ENCODE measurements around the gene PDZRN3. TPM values are rescaled to one million over a fixed set of nuclear protein-coding genes. Genes with fewer than 3 reads are reported as not detected.

PDZRN3 gene
- total and polyA plus RNA-seq, 2 donors, result 3.9 to 4.3 TPM

GRCh38 chr3:73461547-73461946, 163.2 kb downstream of the PDZRN3 start:
- Histone ChIP-seq H3K4me3 (ENCODE audit: low read length in 2 of 2) (no peak overlapping the region), H3K27ac (ENCODE audit: low read depth in 1 of 2, low read length in 1 of 2) (no peak overlapping the region), H3K9me3 (ENCODE audit: control insufficient read depth in 2 of 2, insufficient read depth in 1 of 2, low read length in 1 of 2) (no peaks in the 10 kb centered on the region), H3K36me3 (ENCODE audit: control insufficient read depth in 2 of 2, insufficient read depth in 2 of 2, low read length in 1 of 2) (no peaks in the 10 kb centered on the region), H3K4me1 (ENCODE audit: control insufficient read depth in 2 of 2, insufficient read depth in 2 of 2, low read length in 2 of 2) (no peaks in the 10 kb centered on the region), H3K27me3 (ENCODE audit: control insufficient read depth in 2 of 2, insufficient read depth in 1 of 2, low read length in 1 of 2) (no peaks in the 10 kb centered on the region)
- 95% methylated on average over 4 of the region's 4 CpGs for WGBS
- no peak for DNase-seq (ENCODE audit: low read depth in 6 of 9, low spot score in 9 of 9)

DNA sequence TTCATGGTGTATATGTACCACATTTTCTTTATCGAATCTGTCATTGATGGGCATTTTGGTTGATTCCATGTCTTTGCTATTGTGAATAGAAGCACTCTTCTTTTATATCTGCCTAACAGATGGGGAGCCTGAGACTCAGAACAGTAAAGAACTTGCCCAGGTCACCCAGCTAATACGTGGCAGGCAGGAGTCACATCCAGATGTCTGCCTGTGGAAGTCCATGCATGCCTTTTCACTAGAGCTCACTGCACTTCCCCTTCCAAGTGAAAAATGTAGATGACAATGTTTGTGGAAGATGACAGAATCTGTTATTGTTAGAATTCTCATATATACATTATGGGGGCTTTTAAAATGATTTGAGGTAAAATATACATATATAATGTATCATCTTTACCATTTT, 165.0 kb downstream of the PDZRN3 start:
- Histone ChIP-seq H3K4me3 (ENCODE audit: low read length in 2 of 2) (no peak overlapping the region), H3K27me3 (ENCODE audit: control insufficient read depth in 2 of 2, insufficient read depth in 1 of 2, low read length in 1 of 2) (no peaks in the 10 kb centered on the region), H3K36me3 (ENCODE audit: control insufficient read depth in 2 of 2, insufficient read depth in 2 of 2, low read length in 1 of 2) (no peaks in the 10 kb centered on the region), H3K9me3 (ENCODE audit: control insufficient read depth in 2 of 2, insufficient read depth in 1 of 2, low read length in 1 of 2) (no peaks in the 10 kb centered on the region), H3K27ac (ENCODE audit: low read depth in 1 of 2, low read length in 1 of 2) (no peak overlapping the region), H3K4me1 (ENCODE audit: control insufficient read depth in 2 of 2, insufficient read depth in 2 of 2, low read length in 2 of 2) (no peaks in the 10 kb centered on the region)
- 93% methylated on average over 2 of the region's 2 CpGs for WGBS
- no peak for DNase-seq (ENCODE audit: low read depth in 6 of 9, low spot score in 9 of 9)

DNA sequence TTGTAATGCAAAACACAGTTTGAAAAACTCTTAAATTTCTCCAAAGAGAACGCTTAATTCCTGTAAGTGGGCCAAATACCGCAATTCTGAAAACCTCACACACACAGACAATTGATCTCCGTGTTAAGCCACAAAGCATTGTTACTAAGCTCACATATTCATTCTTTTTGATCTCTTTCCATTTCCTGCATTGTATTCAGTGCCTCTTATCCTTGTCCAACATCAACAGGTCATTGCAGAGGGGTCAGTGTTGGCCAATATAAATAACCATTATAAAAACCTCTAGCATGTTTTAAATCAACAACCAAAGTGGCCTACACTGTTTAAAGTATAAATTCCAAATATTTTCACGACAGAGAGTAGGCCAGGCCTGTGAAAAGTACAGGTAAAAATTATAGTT, 171.1 kb downstream of the PDZRN3 start:
- Histone ChIP-seq H3K27ac (ENCODE audit: low read depth in 1 of 2, low read length in 1 of 2) (no peak overlapping the region), H3K9me3 (ENCODE audit: control insufficient read depth in 2 of 2, insufficient read depth in 1 of 2, low read length in 1 of 2) (no peaks in the 10 kb centered on the region), H3K27me3 (ENCODE audit: control insufficient read depth in 2 of 2, insufficient read depth in 1 of 2, low read length in 1 of 2) (no peaks in the 10 kb centered on the region), H3K4me1 (ENCODE audit: control insufficient read depth in 2 of 2, insufficient read depth in 2 of 2, low read length in 2 of 2) (no peaks in the 10 kb centered on the region), H3K4me3 (ENCODE audit: low read length in 2 of 2) (no peak overlapping the region), H3K36me3 (ENCODE audit: control insufficient read depth in 2 of 2, insufficient read depth in 2 of 2, low read length in 1 of 2) (no peaks in the 10 kb centered on the region)
- DNase-seq (ENCODE audit: low read depth in 6 of 9, low spot score in 9 of 9), result no peak
- 92% methylated on average over 4 of the region's 4 CpGs for WGBS

DNA sequence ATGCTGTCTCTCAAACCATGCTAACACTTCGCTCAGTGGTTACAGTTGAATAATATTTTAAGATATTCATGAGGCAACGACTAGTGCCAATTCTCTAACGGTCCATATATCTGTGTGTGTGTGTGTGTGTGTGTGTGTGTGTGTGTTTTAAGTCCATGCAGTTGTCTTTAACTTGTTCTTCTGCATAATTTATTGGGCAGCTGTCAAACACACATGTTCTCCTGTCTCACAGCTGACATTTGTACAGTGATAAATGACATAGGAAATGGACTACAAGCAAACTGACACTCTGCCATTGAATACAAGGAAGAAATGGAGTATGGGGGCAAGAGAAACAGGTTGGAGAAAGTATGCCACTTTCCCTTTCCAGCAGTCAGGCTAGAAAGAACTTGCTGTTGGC, 172.0 kb downstream of the PDZRN3 start:
- WGBS, result 89% methylated on average over 3 of the region's 3 CpGs
- Histone ChIP-seq H3K27ac (ENCODE audit: low read depth in 1 of 2, low read length in 1 of 2) (no peak overlapping the region), H3K27me3 (ENCODE audit: control insufficient read depth in 2 of 2, insufficient read depth in 1 of 2, low read length in 1 of 2) (no peaks in the 10 kb centered on the region), H3K4me1 (ENCODE audit: control insufficient read depth in 2 of 2, insufficient read depth in 2 of 2, low read length in 2 of 2) (no peaks in the 10 kb centered on the region), H3K36me3 (ENCODE audit: control insufficient read depth in 2 of 2, insufficient read depth in 2 of 2, low read length in 1 of 2) (no peaks in the 10 kb centered on the region), H3K9me3 (ENCODE audit: control insufficient read depth in 2 of 2, insufficient read depth in 1 of 2, low read length in 1 of 2) (no peaks in the 10 kb centered on the region), H3K4me3 (ENCODE audit: low read length in 2 of 2) (no peak overlapping the region)
- no peak for DNase-seq (ENCODE audit: low read depth in 6 of 9, low spot score in 9 of 9)

GRCh38 chr3:73451301-73451944, 173.3 kb downstream of the PDZRN3 start:
- Histone ChIP-seq H3K27ac (ENCODE audit: low read depth in 1 of 2, low read length in 1 of 2) (no peak overlapping the region), H3K36me3 (ENCODE audit: control insufficient read depth in 2 of 2, insufficient read depth in 2 of 2, low read length in 1 of 2) (no peaks in the 10 kb centered on the region), H3K4me3 (ENCODE audit: low read length in 2 of 2) (no peak overlapping the region), H3K4me1 (ENCODE audit: control insufficient read depth in 2 of 2, insufficient read depth in 2 of 2, low read length in 2 of 2) (no peaks in the 10 kb centered on the region), H3K9me3 (ENCODE audit: control insufficient read depth in 2 of 2, insufficient read depth in 1 of 2, low read length in 1 of 2) (no peaks in the 10 kb centered on the region), H3K27me3 (ENCODE audit: control insufficient read depth in 2 of 2, insufficient read depth in 1 of 2, low read length in 1 of 2) (peaks cover 0 to 3% of the 10 kb centered on the region in 2 donors)
- no peak for DNase-seq (ENCODE audit: low read depth in 6 of 9, low spot score in 9 of 9)
- 30% methylated on average over 3 of the region's 3 CpGs for WGBS

- Histone ChIP-seq H3K27me3 (ENCODE audit: control insufficient read depth in 2 of 2, insufficient read depth in 1 of 2, low read length in 1 of 2) (peaks cover 0 to 3% of the 10 kb centered on the region in 2 donors), H3K4me3 (ENCODE audit: low read length in 2 of 2) (no peak overlapping the region), H3K4me1 (ENCODE audit: control insufficient read depth in 2 of 2, insufficient read depth in 2 of 2, low read length in 2 of 2) (no peaks in the 10 kb centered on the region), H3K27ac (ENCODE audit: low read depth in 1 of 2, low read length in 1 of 2) (no peak overlapping the region), H3K36me3 (ENCODE audit: control insufficient read depth in 2 of 2, insufficient read depth in 2 of 2, low read length in 1 of 2) (no peaks in the 10 kb centered on the region), H3K9me3 (ENCODE audit: control insufficient read depth in 2 of 2, insufficient read depth in 1 of 2, low read length in 1 of 2) (no peaks in the 10 kb centered on the region)
- DNase-seq (ENCODE audit: low read depth in 6 of 9, low spot score in 9 of 9), result no peak
- WGBS, result 73% methylated on average over 4 of the region's 4 CpGs
These were observed 175.0 kb downstream of the PDZRN3 start for GRCh38 chr3:73449774-73450173.

DNA sequence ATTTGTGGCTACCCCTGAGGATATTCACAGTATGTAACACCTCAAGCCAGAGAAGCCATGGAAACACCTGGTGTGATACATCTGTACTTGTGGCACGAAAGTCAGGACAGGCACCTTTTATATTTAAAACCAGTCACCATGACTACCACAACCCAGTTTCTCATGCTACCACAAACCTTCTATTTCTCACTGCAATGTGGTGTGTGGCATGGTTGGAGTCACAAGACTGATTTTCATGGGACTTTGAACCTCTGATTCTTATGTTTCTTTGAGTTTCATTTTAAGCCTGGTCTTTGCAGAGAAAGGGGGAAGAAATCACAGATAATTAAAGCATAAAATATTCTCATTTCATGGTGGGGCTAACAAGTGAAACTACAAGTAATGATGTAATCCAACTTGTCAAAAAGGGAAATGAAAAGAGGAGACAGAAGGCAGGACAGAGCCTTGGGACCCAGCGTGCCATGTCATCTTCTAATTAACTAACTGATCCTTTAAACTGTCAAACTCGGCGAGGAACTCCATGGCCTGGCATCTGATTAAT, 175.9 kb downstream of the PDZRN3 start:
- H3K27me3 ChIP-seq (ENCODE audit: control insufficient read depth in 2 of 2, insufficient read depth in 1 of 2, low read length in 1 of 2), result peaks cover 0 to 3% of the 10 kb centered on the region in 2 donors
- no peak overlapping the region for H3K4me3 ChIP-seq (ENCODE audit: low read length in 2 of 2)
- 80% methylated on average over 4 of the region's 4 CpGs for WGBS
- no peak overlapping the region for H3K27ac ChIP-seq (ENCODE audit: low read depth in 1 of 2, low read length in 1 of 2)
- H3K36me3 ChIP-seq (ENCODE audit: control insufficient read depth in 2 of 2, insufficient read depth in 2 of 2, low read length in 1 of 2), result no peaks in the 10 kb centered on the region
- no peaks in the 10 kb centered on the region for H3K4me1 ChIP-seq (ENCODE audit: control insufficient read depth in 2 of 2, insufficient read depth in 2 of 2, low read length in 2 of 2)
- no peaks in the 10 kb centered on the region for H3K9me3 ChIP-seq (ENCODE audit: control insufficient read depth in 2 of 2, insufficient read depth in 1 of 2, low read length in 1 of 2)
- DNase-seq (ENCODE audit: low read depth in 6 of 9, low spot score in 9 of 9), result no peak

DNA sequence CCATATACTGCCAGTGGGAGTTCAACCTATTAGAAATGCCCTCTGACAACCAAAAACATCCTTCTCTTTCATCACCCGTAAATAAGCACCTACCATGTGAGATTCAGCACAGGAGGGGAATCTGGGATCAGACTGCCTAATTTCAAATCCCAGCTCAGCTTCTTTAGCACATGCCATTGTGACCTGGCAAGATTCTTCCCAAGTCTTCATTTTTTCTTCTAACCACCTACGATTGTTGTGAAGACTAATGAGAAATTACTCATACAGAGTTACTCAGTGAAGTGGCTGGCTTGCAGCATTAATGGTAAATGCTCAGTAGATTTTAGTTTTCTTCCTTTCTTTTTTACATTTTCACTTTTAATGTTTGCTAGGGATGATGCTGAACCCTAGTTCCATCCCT, 176.7 kb downstream of the PDZRN3 start:
- H3K4me3 ChIP-seq (ENCODE audit: low read length in 2 of 2), result no peak overlapping the region
- no peaks in the 10 kb centered on the region for H3K4me1 ChIP-seq (ENCODE audit: control insufficient read depth in 2 of 2, insufficient read depth in 2 of 2, low read length in 2 of 2)
- H3K27me3 ChIP-seq (ENCODE audit: control insufficient read depth in 2 of 2, insufficient read depth in 1 of 2, low read length in 1 of 2), result peaks cover 0 to 3% of the 10 kb centered on the region in 2 donors
- no peaks in the 10 kb centered on the region for H3K9me3 ChIP-seq (ENCODE audit: control insufficient read depth in 2 of 2, insufficient read depth in 1 of 2, low read length in 1 of 2)
- H3K27ac ChIP-seq (ENCODE audit: low read depth in 1 of 2, low read length in 1 of 2), result no peak overlapping the region
- no peaks in the 10 kb centered on the region for H3K36me3 ChIP-seq (ENCODE audit: control insufficient read depth in 2 of 2, insufficient read depth in 2 of 2, low read length in 1 of 2)
- DNase-seq (ENCODE audit: low read depth in 6 of 9, low spot score in 9 of 9), result no peak
- 96% methylated on average over 2 of the region's 2 CpGs for WGBS

DNA sequence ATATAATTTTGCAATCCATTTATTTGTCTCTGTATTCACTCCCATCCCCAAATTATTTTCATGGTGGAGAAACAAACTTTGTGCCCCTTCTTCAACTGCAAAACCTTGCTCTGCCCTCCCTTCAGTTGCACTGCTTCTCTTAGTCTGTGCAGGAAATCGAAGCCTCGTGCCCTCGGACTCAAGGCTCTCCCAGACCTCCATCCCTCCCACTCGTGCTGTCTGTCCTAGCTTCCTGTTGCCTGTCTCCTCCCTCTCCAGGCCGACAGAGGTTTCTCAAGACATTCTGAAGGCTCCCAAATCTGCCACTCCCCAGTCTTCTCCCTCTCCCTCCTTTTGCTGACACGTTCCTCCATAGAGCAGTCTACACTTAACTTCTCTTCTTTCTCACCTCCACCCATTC, 177.6 kb downstream of the PDZRN3 start:
- 40% methylated on average over 6 of the region's 6 CpGs for WGBS
- H3K36me3 ChIP-seq (ENCODE audit: control insufficient read depth in 2 of 2, insufficient read depth in 2 of 2, low read length in 1 of 2), result no peaks in the 10 kb centered on the region
- H3K4me3 ChIP-seq (ENCODE audit: low read length in 2 of 2), result no peak overlapping the region
- no peak overlapping the region for H3K27ac ChIP-seq (ENCODE audit: low read depth in 1 of 2, low read length in 1 of 2)
- DNase-seq (ENCODE audit: low read depth in 6 of 9, low spot score in 9 of 9), result no peak
- H3K9me3 ChIP-seq (ENCODE audit: control insufficient read depth in 2 of 2, insufficient read depth in 1 of 2, low read length in 1 of 2), result no peaks in the 10 kb centered on the region
- H3K27me3 ChIP-seq (ENCODE audit: control insufficient read depth in 2 of 2, insufficient read depth in 1 of 2, low read length in 1 of 2), result peaks cover 0 to 3% of the 10 kb centered on the region in 2 donors
- no peaks in the 10 kb centered on the region for H3K4me1 ChIP-seq (ENCODE audit: control insufficient read depth in 2 of 2, insufficient read depth in 2 of 2, low read length in 2 of 2)
